Measurements from ENCODE around the gene LY6G6F.
A peak's percentile ranks its signal among the peaks of the same experiment; 100 is the strongest.

LY6G6F gene

DNA sequence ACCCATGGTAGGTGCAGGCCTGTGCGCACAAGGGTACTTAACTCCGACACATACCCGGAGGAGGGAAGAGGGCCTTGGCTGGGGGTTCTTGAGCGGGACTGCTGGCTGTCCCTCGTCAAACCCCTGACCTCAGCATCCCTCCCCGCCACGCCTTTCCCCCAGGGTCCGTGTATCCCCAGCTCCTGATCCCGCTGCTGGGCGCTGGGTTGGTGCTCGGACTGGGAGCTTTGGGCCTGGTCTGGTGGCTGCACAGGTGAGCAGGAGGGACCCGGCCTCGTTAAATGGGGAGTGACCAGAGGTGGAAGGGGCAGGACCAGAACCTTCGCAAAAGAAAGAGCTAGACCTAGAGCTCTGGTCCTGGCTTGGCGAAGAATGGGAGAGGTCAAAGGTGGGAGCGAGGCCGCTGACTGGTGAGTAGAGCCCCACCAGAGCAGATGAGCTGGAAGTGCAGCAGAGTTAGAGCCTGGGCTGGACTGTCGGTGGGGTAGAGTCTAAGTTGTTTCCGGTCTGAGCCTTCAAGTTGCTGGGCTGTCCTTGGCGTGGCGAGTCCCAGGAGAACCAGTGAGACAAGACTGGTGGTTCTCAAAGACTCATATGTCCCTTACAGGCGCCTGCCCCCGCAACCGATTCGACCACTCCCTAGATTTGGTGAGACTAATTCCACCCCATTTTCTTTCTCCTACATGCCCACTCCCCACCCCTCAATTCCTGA is 17.5 kb downstream of the LY6G6F start:
- Histone ChIP-seq H3K4ac (ENCODE audit: low read length) (no peak overlapping the region), H3K27me3 (ENCODE audit: control insufficient read depth in 3 of 3, insufficient read depth in 3 of 3, low read depth in 1 of 3, low read length in 3 of 3) (no peaks in the 10 kb centered on the region), H3K18ac (ENCODE audit: low read length) (peak overlapping the region; percentile 49), H2BK12ac (ENCODE audit: low read length) (no peak overlapping the region), H3K4me3 (ENCODE audit: low read length in 2 of 2) (no peak overlapping the region), H2BK15ac (ENCODE audit: low read length) (no peak overlapping the region), H3K14ac (ENCODE audit: low read length) (no peak overlapping the region), H3K4me2 (ENCODE audit: insufficient read depth, low read length, poor library complexity, severe bottlenecking) (no peak overlapping the region), H3K36me3 (replicated peaks in 1 of 2; ENCODE audit: control insufficient read depth in 2 of 2, insufficient read depth in 2 of 2, low read length in 2 of 2) (peaks cover 32 to 46% of the 10 kb centered on the region in 2 donors), H2AK5ac (ENCODE audit: low read depth, low read length) (no peak overlapping the region), H3K23ac (ENCODE audit: low read depth, low read length, poor library complexity) (peak overlapping the region; percentile 57), H4K91ac (ENCODE audit: low read depth, low read length, poor library complexity) (no peak overlapping the region), H2AFZ (ENCODE audit: low read length) (no peak overlapping the region), H3K9ac (ENCODE audit: low read depth, low read length, poor library complexity) (peak overlapping the region; percentile 36), H3K27ac (replicated peaks; ENCODE audit: low read length) (no peak overlapping the region), H4K8ac (ENCODE audit: low read depth, low read length) (no peak overlapping the region), H3K79me1 (ENCODE audit: low read depth, low read length) (peaks cover 7% of the 10 kb centered on the region), H3K4me1 (ENCODE audit: control insufficient read depth in 2 of 2, insufficient read depth in 1 of 2, low read depth in 1 of 2, low read length in 2 of 2) (peaks cover 4 to 5% of the 10 kb centered on the region in 2 donors), H2BK120ac (ENCODE audit: low read depth, low read length) (no peak overlapping the region), H2BK5ac (ENCODE audit: low read length) (peak overlapping the region; percentile 57), H3K9me3 (replicated peaks in 1 of 2; ENCODE audit: control insufficient read depth in 2 of 2, insufficient read depth in 1 of 2, low read depth in 1 of 2, low read length in 2 of 2) (no peaks in the 10 kb centered on the region)
- DNase-seq (ENCODE audit: low spot score), result no peak
- no CpG with 5 or more reads among the region's 25 CpGs for WGBS, 2 donors (ENCODE audit: extremely low coverage in 2 of 2, insufficient read length in 2 of 2, insufficient replicate concordance in 1 of 2)

DNA sequence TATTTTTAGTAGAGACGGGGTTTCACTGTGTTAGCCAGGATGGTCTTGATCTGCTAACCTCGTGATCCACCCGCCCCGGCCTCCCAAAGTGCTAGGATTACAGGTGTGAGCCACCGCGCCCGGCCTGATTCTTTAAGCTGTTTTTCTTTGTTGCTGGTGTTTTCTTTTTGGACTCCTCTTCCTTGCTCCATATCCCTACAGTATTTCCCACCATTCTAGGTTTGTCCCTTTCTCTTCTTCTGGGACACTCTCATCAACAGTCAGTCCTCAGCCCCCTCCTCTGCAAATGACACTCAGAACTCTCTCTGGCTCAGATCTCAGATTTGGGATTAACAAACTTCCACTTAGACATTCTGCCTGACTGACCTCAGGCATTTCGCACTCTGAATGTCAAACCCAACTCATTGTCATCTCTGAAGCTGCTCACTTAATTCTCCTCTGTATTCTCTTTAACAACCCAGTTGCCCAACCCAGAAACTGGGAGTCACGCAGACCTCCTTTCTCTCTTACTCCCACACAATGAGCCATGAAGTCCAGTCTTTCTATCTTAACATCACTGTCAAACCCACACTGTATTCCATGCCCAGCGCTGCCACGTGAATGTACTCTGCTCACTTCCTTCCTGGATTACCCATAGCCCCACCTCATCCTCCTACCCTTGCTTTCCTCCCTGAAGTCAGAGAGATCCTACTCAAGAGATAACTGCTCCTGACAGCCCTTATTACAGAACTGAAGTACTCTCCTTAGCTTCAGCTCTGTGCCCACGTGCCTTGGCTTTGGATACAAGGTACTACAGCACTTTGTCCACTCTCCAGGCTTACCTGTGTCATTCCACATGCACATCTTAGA is 19.1 kb downstream of the LY6G6F start:
- no peak overlapping the region for H3K4me2 ChIP-seq (ENCODE audit: insufficient read depth, low read length, poor library complexity, severe bottlenecking)
- peaks cover 7 to 10% of the 10 kb centered on the region in 2 donors for H3K4me1 ChIP-seq (ENCODE audit: control insufficient read depth in 2 of 2, insufficient read depth in 1 of 2, low read depth in 1 of 2, low read length in 2 of 2)
- no peak overlapping the region for H3K23ac ChIP-seq (ENCODE audit: low read depth, low read length, poor library complexity)
- H3K79me1 ChIP-seq (ENCODE audit: low read depth, low read length), result peaks cover 7% of the 10 kb centered on the region
- no peak overlapping the region for H3K27ac ChIP-seq (replicated peaks; ENCODE audit: low read length)
- no peak overlapping the region for H2BK120ac ChIP-seq (ENCODE audit: low read depth, low read length)
- no peak overlapping the region for H3K4ac ChIP-seq (ENCODE audit: low read length)
- no peak overlapping the region for H2AK5ac ChIP-seq (ENCODE audit: low read depth, low read length)
- H3K9ac ChIP-seq (ENCODE audit: low read depth, low read length, poor library complexity), result no peak overlapping the region
- no peak overlapping the region for H2BK12ac ChIP-seq (ENCODE audit: low read length)
- no peak overlapping the region for H3K14ac ChIP-seq (ENCODE audit: low read length)
- DNase-seq (ENCODE audit: low spot score), result no peak
- H4K91ac ChIP-seq (ENCODE audit: low read depth, low read length, poor library complexity), result no peak overlapping the region
- no peaks in the 10 kb centered on the region for H3K27me3 ChIP-seq (ENCODE audit: control insufficient read depth in 3 of 3, insufficient read depth in 3 of 3, low read depth in 1 of 3, low read length in 3 of 3)
- H3K4me3 ChIP-seq (ENCODE audit: low read length in 2 of 2), result no peak overlapping the region
- WGBS, 2 donors (ENCODE audit: extremely low coverage in 2 of 2, insufficient read length in 2 of 2, insufficient replicate concordance in 1 of 2), result no CpG with 5 or more reads among the region's 12 CpGs
- no peak overlapping the region for H2BK15ac ChIP-seq (ENCODE audit: low read length)
- no peak overlapping the region for H2AFZ ChIP-seq (ENCODE audit: low read length)
- H3K18ac ChIP-seq (ENCODE audit: low read length), result no peak overlapping the region
- H4K8ac ChIP-seq (ENCODE audit: low read depth, low read length), result no peak overlapping the region
- H2BK5ac ChIP-seq (ENCODE audit: low read length), result no peak overlapping the region
- peaks cover 35 to 51% of the 10 kb centered on the region in 2 donors for H3K36me3 ChIP-seq (replicated peaks in 1 of 2; ENCODE audit: control insufficient read depth in 2 of 2, insufficient read depth in 2 of 2, low read length in 2 of 2)
- H3K9me3 ChIP-seq (replicated peaks in 1 of 2; ENCODE audit: control insufficient read depth in 2 of 2, insufficient read depth in 1 of 2, low read depth in 1 of 2, low read length in 2 of 2), result no peaks in the 10 kb centered on the region

DNA sequence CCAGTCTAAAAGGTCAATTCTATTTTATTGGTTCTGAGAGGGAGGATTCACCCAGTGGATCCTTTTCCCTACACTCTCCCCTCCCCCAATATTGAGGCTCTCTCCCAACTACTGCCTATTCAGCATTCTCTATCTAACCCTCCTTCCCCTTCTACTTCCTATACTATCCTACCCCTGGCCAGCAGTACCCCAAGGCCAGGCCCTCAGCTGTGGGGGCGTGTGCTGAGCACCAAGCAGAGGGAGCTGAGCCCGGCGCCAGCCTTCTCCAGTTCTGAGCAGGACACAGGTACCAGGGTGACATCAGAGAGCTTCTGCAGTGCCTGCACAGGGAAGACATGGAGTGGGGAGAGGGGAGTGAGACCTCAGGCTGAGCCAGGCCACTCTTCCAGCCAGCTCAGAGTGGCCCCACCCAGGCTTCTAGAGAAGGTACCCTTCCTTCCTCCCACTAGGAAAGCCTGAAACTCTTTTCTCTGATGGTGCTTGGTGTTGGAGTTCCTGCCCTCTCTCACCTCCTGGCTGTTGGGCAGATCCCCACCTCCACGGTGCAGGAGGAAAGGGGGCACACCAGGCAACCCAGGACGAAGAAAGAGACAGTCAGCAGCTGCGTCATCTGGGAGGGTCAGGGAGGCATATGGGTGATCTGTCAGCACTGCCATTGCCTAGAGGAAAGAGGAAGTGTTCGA is 20.5 kb downstream of the LY6G6F start:
- H2BK5ac ChIP-seq (ENCODE audit: low read length), result no peak overlapping the region
- no peak overlapping the region for H4K91ac ChIP-seq (ENCODE audit: low read depth, low read length, poor library complexity)
- H2AK5ac ChIP-seq (ENCODE audit: low read depth, low read length), result no peak overlapping the region
- no CpG with 5 or more reads among the region's 7 CpGs for WGBS, 2 donors (ENCODE audit: extremely low coverage in 2 of 2, insufficient read length in 2 of 2, insufficient replicate concordance in 1 of 2)
- H3K4me2 ChIP-seq (ENCODE audit: insufficient read depth, low read length, poor library complexity, severe bottlenecking), result no peak overlapping the region
- no peak overlapping the region for H2BK15ac ChIP-seq (ENCODE audit: low read length)
- no peak overlapping the region for H3K4ac ChIP-seq (ENCODE audit: low read length)
- H3K9ac ChIP-seq (ENCODE audit: low read depth, low read length, poor library complexity), result no peak overlapping the region
- DNase-seq (ENCODE audit: low spot score), result no peak
- no peak overlapping the region for H2AFZ ChIP-seq (ENCODE audit: low read length)
- peaks cover 46 to 66% of the 10 kb centered on the region in 2 donors for H3K36me3 ChIP-seq (replicated peaks in 1 of 2; ENCODE audit: control insufficient read depth in 2 of 2, insufficient read depth in 2 of 2, low read length in 2 of 2)
- no peak overlapping the region for H3K14ac ChIP-seq (ENCODE audit: low read length)
- H3K18ac ChIP-seq (ENCODE audit: low read length), result no peak overlapping the region
- no peaks in the 10 kb centered on the region for H3K27me3 ChIP-seq (ENCODE audit: control insufficient read depth in 3 of 3, insufficient read depth in 3 of 3, low read depth in 1 of 3, low read length in 3 of 3)
- H3K27ac ChIP-seq (replicated peaks; ENCODE audit: low read length), result no peak overlapping the region
- no peak overlapping the region for H2BK120ac ChIP-seq (ENCODE audit: low read depth, low read length)
- no peak overlapping the region for H4K8ac ChIP-seq (ENCODE audit: low read depth, low read length)
- H3K23ac ChIP-seq (ENCODE audit: low read depth, low read length, poor library complexity), result no peak overlapping the region
- H3K79me1 ChIP-seq (ENCODE audit: low read depth, low read length), result peaks cover 7% of the 10 kb centered on the region
- H3K4me3 ChIP-seq (ENCODE audit: low read length in 2 of 2), result no peak overlapping the region
- peaks cover 9 to 13% of the 10 kb centered on the region in 2 donors for H3K4me1 ChIP-seq (ENCODE audit: control insufficient read depth in 2 of 2, insufficient read depth in 1 of 2, low read depth in 1 of 2, low read length in 2 of 2)
- H3K9me3 ChIP-seq (replicated peaks in 1 of 2; ENCODE audit: control insufficient read depth in 2 of 2, insufficient read depth in 1 of 2, low read depth in 1 of 2, low read length in 2 of 2), result no peaks in the 10 kb centered on the region
- H2BK12ac ChIP-seq (ENCODE audit: low read length), result no peak overlapping the region

All from neuronal stem cell (in vitro differentiated cells).